ENCODE results near the gene TREML1.

Gene TREML1

DNA sequence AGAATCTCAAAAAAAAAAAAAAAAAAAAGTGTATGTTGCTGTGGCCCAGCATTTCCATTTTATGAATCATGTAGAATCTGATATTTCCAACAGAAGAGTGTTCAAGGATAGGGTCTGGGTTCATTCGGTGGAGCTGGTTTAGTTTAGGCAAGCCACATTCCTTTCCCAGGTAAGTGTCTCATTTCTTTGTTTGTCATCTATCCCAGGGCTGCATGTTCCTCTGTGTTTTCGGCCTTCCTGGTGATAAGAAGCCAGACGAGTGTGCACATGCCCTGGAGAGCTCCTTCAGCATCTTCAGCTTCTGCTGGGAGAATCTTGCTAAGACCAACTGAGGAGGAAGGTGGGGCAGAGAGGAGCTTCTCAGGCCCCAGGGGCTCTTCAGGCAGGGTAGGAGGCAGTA, 43.1 kb downstream of the TREML1 start:
- Histone ChIP-seq H3K4me1 (ENCODE audit: control insufficient read depth, insufficient read depth, low read length) (no peaks in the 10 kb centered on the region), H3K27me3 (ENCODE audit: control insufficient read depth, insufficient read depth, low read length, poor library complexity, severe bottlenecking) (no peaks in the 10 kb centered on the region), H3K9me3 (ENCODE audit: control insufficient read depth, low read length) (no peaks in the 10 kb centered on the region), H3K4me3 (ENCODE audit: insufficient read depth, low read depth, low read length) (no peak overlapping the region), H3K27ac (ENCODE audit: insufficient read depth, low read depth, low read length, poor library complexity, severe bottlenecking) (no peak overlapping the region), H3K36me3 (ENCODE audit: control insufficient read depth, insufficient read depth, low read length) (no peaks in the 10 kb centered on the region)
- 91 to 93% methylated on average over 3 of the region's 3 CpGs for WGBS, 2 experiments

DNA sequence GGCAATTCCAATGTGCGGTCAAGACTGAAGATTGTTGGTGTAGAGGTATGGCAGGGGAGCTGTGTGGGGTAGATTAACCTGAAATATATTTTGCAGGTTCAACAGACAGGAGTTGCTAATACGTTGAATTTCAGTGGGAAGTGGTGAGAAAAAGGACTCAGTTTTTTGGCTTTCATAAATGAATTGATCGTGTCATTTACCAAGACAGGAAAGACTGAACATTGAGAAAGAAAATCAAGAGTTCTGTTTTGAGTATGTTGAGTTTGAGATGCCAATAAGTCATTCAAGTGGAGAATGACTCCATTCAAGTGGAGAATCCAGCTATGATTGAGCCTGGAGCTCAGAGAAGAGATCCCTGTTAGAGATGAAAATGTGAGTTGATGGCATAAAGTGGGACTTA, 50.3 kb downstream of the TREML1 start:
- Histone ChIP-seq H3K9me3 (ENCODE audit: control insufficient read depth, low read length) (no peaks in the 10 kb centered on the region), H3K27ac (ENCODE audit: insufficient read depth, low read depth, low read length, poor library complexity, severe bottlenecking) (no peak overlapping the region), H3K36me3 (ENCODE audit: control insufficient read depth, insufficient read depth, low read length) (peaks cover 8% of the 10 kb centered on the region), H3K27me3 (ENCODE audit: control insufficient read depth, insufficient read depth, low read length, poor library complexity, severe bottlenecking) (no peaks in the 10 kb centered on the region), H3K4me1 (ENCODE audit: control insufficient read depth, insufficient read depth, low read length) (no peaks in the 10 kb centered on the region), H3K4me3 (ENCODE audit: insufficient read depth, low read depth, low read length) (no peak overlapping the region)
- WGBS, 2 experiments: 93 to 94% methylated on average over 3 of the region's 3 CpGs

DNA sequence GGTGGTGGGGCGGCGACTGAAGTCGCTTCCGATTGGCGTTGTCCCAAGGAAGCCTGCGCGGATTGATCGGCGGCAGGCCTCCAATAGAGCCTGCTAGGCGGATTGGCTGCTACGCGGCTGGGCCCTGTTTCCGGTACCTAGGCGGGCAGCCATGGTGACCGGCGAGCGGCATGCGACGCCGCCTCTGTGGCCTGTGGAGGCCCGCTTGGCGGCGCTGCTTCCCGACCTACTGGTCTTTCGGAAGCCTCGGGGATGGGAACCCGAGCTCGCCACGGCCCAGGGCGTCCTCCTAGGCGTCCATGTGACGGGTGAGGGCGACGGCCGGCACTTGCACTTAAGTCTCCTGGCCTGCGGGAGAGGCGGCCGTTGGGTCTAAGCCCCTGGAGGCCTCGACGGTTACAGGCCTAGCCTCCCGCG, 53.3 kb downstream of the TREML1 start:
- Histone ChIP-seq H3K27ac (ENCODE audit: insufficient read depth, low read depth, low read length, poor library complexity, severe bottlenecking) (no peak overlapping the region), H3K4me1 (ENCODE audit: control insufficient read depth, insufficient read depth, low read length) (no peaks in the 10 kb centered on the region), H3K4me3 (ENCODE audit: insufficient read depth, low read depth, low read length) (no peak overlapping the region), H3K9me3 (ENCODE audit: control insufficient read depth, low read length) (no peaks in the 10 kb centered on the region), H3K27me3 (ENCODE audit: control insufficient read depth, insufficient read depth, low read length, poor library complexity, severe bottlenecking) (no peaks in the 10 kb centered on the region), H3K36me3 (ENCODE audit: control insufficient read depth, insufficient read depth, low read length) (peaks cover 36% of the 10 kb centered on the region)
- 95 to 96% methylated on average over 42 of the region's 42 CpGs for WGBS, 2 experiments
